CD4-positive, alpha-beta T cell treated with Interleukin-6 at 100 ng/mL for 8 hours (primary cell): ENCODE data around the gene ZBTB45.
"Not testable (repeated sequence)": the region's sequence is repeated elsewhere in the genome, so short reads cannot be mapped to it uniquely, and the experiment has no call there.

Experiments
- DNase-seq: peaks from one replicate; pipeline ENCODE4 v3.0.0-alpha.2; 2020; ENCODE audit warnings: mixed read lengths, low spot score

ZBTB45 gene

DNA sequence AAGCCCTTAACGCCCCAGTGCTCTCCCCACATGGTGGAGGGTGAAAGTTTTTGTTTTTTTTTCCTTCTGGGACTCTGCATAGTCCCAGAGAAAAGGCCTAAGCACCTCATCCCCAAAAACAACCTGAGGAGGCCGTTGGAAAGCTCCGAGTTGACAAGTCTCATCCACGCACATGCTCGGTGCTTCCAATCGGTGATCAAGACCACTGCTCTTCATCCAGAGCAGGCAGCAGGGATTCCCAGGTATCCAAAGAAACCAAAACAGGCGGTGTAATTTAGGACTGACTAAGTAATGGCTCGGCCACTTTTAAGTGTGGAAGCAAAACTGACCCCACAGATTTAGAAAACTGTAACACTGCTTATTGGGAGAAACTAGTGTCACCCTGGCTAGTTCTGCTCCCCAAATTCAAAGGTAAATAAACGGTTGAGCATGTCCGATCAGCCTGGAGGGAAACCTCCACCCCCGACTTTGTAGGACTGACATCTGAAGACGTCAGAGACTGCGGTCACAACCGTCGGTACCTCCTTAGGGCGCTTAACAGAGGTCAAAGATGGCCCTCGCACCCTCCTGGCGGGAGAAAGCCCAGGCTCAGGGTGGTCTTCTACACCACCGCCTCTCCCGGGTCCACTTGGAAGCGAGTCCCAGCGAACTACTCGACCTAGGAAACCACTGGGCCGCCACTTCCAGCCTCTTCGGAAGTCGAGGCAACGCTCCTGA lies 44.5 kb downstream of the ZBTB45 start:
- no peak for DNase-seq

DNA sequence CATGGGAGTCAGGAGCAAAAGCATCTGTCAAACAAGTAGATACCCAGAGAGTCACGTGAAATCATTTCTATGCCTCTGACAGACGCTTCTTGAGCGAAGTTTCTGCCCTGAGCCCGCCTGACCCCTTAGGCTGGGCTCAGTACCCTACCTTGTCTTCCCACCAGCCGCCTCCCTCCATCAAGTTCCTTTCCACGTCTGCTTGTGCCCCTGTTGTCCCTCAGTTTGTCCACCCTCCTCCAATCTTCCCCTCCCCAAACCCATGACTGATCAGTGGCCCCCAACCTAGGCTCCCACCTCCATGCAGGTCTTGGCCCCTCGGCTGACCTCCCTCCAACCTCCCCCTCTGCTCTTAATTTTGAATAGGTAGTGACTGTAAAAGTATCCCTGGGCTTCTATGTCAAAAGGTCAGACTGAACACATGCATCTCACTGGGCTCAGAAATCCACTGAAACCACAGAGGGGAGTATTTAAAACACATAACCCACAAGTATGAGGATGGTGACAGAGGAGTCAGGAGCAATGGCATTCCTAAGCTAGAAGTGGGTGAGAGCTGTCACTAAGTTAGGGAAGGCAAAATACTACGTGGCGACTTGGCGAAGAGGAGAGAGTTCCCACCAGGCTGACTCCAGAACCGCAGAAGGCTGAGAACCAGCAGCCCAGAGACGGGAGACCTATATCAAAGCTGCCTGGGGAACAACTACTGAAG lies 45.2 kb downstream of the ZBTB45 start:
- DNase-seq: no peak

DNA sequence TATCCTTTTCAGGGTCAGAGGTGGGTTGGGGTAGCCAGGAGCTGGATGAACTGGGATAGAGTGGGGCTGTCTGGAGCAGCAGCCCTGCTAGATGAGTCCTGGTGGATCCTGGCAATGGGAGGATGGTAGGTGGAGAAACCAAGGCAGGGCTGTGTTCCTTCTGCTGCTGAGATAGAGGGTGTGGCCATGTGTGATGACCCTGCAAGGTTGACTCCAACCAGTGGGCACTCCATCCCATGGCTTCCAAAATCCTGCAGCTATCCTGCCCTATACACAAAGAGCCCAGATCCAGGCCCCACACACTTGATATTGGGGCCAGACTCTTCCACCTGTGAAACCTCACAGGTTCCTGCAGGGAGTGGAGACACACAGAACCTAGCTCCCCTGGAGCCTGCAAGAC lies 45.8 kb downstream of the ZBTB45 start:
- no peak for DNase-seq

DNA sequence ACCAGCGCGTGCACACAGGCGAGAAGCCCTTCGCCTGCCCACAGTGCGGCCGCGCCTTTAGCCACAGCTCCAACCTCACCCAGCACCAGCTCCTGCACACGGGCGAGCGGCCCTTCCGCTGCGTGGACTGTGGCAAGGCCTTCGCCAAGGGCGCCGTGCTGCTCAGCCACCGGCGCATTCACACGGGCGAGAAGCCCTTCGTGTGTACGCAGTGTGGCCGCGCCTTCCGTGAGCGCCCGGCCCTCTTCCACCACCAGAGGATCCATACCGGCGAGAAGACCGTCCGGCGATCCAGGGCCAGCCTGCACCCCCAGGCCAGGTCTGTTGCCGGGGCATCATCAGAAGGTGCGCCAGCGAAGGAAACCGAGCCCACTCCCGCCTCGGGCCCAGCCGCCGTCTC lies 47.9 kb downstream of the ZBTB45 start:
- DNase-seq: no peak

DNA sequence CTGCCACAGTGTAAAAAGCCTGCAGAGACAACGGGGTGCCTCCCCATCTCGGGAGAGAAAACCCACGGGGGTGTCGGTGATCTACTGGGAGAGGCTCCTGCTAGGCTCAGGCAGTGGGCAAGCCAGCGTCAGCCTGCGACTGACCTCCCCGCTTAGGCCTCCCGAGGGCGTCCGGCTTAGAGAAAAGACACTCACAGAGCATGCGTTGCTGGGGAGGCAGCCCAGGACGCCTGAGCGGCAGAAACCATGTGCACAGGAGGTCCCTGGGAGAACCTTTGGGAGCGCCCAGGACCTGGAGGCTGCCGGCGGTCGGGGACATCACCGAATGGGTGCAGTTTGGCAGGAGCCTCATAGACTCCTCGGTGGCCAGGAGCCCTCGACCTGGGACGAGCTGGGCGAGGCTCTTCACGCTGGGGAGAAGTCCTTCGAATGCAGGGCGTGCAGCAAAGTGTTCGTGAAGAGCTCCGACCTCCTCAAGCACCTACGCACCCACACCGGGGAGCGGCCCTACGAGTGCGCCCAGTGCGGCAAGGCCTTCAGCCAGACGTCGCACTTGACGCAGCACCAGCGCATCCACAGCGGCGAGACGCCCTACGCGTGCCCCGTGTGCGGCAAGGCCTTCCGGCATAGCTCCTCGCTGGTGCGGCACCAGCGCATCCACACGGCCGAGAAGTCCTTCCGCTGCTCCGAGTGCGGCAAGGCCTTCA lies 48.6 kb downstream of the ZBTB45 start:
- DNase-seq: not testable (repeated sequence)

DNA sequence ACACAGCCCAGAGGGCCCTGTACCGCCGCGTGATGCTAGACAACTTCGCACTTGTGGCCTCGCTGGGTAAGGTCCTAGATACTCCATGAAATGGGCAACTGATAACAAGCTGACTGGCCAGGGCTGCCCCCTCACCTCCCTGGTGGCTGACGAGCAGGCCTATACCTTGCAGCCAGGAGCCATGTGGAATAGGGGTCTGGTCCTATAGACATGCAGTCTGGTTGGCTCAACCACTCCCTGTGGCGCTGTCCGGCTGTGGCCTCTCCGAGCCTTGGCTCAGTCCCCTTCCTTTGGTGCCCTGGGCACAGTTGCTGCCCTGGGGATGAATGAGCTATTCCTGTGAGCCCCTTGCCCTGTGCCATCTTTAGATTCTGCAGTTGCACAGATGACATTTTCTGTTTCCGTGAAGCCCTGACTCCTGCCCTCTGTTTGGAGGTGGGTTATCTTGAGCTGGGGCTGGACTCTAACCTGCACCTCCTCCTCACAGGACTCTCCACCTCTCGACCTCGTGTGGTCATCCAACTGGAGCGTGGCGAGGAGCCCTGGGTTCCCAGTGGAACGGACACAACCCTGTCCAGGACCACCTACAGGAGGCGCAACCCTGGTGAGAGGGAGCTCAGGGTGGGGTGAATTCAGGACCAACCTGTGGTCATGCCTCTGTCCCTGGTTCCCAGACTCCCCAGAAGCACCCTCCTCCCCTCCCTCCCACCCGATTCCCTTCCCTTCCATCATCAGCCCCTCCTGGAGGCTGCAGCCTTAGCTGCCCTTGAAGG lies 50.2 kb downstream of the ZBTB45 start:
- no peak for DNase-seq

DNA sequence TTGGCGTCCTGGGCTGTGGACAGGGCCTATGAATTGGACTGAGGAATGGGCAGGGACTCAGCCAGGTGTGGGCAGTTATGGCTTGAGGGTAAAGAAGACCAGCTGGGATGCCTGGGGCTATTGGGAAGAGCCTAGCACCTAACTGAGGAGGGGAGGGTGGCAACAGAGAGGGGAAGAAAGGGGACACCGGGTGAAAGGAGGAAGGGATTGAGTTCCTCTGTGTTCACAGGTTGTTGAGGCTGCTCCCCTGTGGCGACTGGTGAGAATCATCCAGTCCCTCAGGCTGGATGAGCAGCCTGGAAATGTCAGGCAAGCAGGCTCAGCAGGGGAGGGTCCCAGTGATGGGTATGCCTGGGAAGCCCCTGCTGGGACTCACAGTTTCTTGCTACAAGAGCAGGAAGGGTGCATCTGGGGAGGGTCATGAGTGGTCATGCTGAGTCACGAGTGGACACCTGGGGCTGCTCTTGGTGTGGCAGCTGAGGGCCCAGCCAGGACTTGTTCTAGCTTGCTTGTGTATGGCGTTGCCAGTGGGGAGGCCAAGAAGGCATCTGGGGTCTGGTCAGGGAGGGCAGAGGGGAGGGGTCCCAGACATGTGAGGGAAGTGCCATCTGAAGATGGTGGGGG lies 51.3 kb downstream of the ZBTB45 start:
- DNase-seq: no peak

DNA sequence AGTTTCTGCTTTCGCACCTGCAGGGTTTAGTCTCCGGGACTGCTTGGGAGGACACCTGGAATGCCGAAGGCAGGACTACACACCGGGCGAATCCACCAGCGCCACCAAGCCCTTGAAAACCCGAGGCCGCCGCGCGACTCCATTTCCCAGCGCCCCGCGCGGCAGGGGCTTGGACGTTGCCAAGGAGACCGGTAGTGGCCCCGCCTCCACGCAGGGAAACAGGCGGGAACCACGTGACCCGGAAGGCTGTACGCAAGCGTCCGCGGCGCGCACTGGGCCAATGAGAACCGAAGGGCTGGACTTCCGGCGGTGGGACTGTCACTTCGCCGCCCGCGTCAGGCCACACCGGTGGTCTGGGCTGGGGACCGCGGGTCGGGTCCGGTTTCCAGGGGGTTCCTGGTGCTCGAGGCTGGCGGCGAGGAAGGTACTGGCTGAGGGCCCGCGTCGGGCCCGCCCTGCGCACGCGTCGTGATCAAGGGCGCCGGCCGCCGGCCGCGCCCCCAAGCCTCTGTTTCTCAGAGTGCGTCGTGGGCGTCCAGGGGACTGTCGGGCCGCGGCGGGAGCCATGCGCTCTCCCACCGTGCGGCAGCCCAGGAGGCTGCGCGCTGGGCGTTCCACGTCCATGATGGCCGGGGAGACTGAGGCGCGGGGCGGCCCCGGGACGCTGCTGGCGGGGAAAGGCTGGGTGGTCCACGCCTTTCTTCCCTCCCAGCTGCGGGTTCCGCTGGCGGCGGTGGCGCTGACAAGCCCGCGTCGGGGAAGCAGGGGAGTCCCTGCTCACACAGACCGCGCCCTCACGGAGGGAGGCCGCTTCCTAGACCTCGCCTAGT lies 52.6 kb downstream of the ZBTB45 start, which contains the start of gene ZNF324:
Gene ZNF324, plus strand, starts transcription at position 321 of the 830 bp plus-strand sequence. CDS start 2,106 bp downstream, outside the sequence.
- DNase-seq: peak; percentile 96

DNA sequence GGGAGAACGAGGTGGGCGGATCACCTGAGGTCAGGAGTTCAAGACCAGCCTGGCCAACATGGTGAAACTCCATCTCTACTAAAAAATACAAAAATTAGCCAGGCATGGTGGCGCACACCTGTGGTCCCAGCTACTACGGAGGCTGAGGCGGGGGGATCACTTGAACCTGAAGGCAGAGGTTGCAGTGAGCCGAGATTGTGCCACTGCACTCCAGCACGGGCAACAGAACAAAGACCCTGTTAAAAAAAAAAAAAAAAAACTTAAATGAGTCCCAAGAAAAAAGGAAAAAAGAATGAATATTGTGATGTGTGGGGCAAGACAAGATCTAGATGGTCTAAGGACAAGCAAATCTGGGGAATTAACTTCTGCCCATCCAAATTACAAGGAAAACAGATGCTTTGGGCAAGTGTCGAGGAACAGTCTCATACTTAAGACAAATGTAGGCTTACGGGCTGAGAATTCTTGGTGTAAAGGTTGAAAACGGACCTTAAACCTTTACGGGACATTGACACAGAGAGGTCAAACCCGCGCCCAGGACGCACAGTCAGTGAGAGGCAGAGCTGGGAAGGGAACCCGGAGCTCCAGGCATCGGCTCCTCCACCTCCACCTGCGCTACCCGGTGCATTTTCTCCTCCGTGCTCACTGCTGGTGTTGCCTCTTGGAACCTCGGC lies 53.4 kb downstream of the ZBTB45 start:
- no peak for DNase-seq
